ENCODE data around the gene KLF15. TPM values are rescaled to one million over a fixed set of nuclear protein-coding genes. Genes with fewer than 3 reads are reported as not detected.

The KLF15 gene
- polyA plus RNA-seq, 2 donors: 5.0 to 8.2 TPM

DNA sequence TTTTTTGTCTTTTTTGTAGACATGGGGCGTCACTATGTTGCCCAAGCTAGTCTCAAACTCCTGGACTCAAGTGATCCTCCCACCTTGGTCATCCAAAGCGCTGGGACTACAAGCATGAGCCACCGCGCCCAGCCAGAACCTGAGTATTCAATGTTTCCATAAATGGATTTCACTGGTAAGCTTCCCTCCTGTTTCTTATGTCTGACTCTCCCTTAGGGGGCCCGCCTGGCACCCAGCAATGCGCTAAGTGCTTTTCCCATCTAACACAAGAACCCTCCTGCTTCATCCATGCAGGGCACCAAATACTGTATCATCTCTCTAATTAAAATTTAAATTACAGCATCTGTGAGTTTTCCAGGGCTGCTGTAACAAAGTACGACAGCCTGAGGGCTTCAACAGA, 44.9 kb downstream of the KLF15 start:
- H3K27ac ChIP-seq (ENCODE audit: low read depth in 2 of 2, low read length in 1 of 2): no peak overlapping the region
- no peaks in the 10 kb centered on the region for H3K36me3 ChIP-seq (ENCODE audit: control insufficient read depth in 2 of 2, insufficient read depth in 2 of 2, low read length in 1 of 2)
- 96 to 97% methylated on average over 7 of the region's 7 CpGs for WGBS, 2 donors
- H3K27me3 ChIP-seq (ENCODE audit: control insufficient read depth in 1 of 2, insufficient read depth in 2 of 2, low read length in 2 of 2): no peaks in the 10 kb centered on the region
- H3K9me3 ChIP-seq (ENCODE audit: control insufficient read depth in 2 of 2, insufficient read depth in 1 of 2, low read depth in 1 of 2, low read length in 1 of 2): peaks cover 0 to 2% of the 10 kb centered on the region in 2 donors
- H3K4me3 ChIP-seq (ENCODE audit: low read depth in 1 of 2, low read length in 2 of 2): no peak overlapping the region
- no peaks in the 10 kb centered on the region for H3K4me1 ChIP-seq (ENCODE audit: control insufficient read depth in 2 of 2, insufficient read depth in 2 of 2, low read length in 1 of 2)

- no peaks in the 10 kb centered on the region for H3K27me3 ChIP-seq (ENCODE audit: control insufficient read depth in 1 of 2, insufficient read depth in 2 of 2, low read length in 2 of 2)
- 82% methylated on average over 7 of the region's 7 CpGs for WGBS, 2 donors
- no peak overlapping the region for H3K27ac ChIP-seq (ENCODE audit: low read depth in 2 of 2, low read length in 1 of 2)
- H3K4me1 ChIP-seq (ENCODE audit: control insufficient read depth in 2 of 2, insufficient read depth in 2 of 2, low read length in 1 of 2): no peaks in the 10 kb centered on the region
- H3K36me3 ChIP-seq (ENCODE audit: control insufficient read depth in 2 of 2, insufficient read depth in 2 of 2, low read length in 1 of 2): no peaks in the 10 kb centered on the region
- no peak overlapping the region for H3K4me3 ChIP-seq (ENCODE audit: low read depth in 1 of 2, low read length in 2 of 2)
- H3K9me3 ChIP-seq (ENCODE audit: control insufficient read depth in 2 of 2, insufficient read depth in 1 of 2, low read depth in 1 of 2, low read length in 1 of 2): peaks cover 0 to 2% of the 10 kb centered on the region in 2 donors
Measured at GRCh38 chr3:126311338-126311978, 45.8 kb downstream of the KLF15 start.

DNA sequence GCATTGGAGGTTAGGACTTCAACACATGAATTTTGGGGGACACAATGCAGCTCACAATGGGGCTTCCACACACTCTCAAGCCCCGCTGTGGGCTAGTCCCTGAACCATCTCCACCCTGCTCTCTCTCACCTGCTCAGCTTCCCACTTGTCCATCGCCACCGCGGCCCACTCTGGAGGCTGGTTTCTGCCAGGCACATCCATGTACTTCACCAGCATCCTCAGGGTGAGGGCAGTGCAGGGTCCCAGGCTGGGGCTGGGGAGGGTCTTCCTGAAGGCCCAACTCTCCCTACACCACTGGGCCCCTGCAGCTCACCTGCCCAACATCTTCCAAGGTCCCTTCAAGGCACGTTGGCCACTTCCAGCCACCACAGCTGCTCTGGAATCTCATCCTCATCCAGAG, 46.4 kb downstream of the KLF15 start:
- no peaks in the 10 kb centered on the region for H3K4me1 ChIP-seq (ENCODE audit: control insufficient read depth in 2 of 2, insufficient read depth in 2 of 2, low read length in 1 of 2)
- peaks cover 0 to 2% of the 10 kb centered on the region in 2 donors for H3K9me3 ChIP-seq (ENCODE audit: control insufficient read depth in 2 of 2, insufficient read depth in 1 of 2, low read depth in 1 of 2, low read length in 1 of 2)
- no peaks in the 10 kb centered on the region for H3K36me3 ChIP-seq (ENCODE audit: control insufficient read depth in 2 of 2, insufficient read depth in 2 of 2, low read length in 1 of 2)
- H3K4me3 ChIP-seq (ENCODE audit: low read depth in 1 of 2, low read length in 2 of 2): no peak overlapping the region
- 79 to 80% methylated on average over 5 of the region's 5 CpGs for WGBS, 2 donors
- H3K27me3 ChIP-seq (ENCODE audit: control insufficient read depth in 1 of 2, insufficient read depth in 2 of 2, low read length in 2 of 2): no peaks in the 10 kb centered on the region
- H3K27ac ChIP-seq (ENCODE audit: low read depth in 2 of 2, low read length in 1 of 2): no peak overlapping the region

DNA sequence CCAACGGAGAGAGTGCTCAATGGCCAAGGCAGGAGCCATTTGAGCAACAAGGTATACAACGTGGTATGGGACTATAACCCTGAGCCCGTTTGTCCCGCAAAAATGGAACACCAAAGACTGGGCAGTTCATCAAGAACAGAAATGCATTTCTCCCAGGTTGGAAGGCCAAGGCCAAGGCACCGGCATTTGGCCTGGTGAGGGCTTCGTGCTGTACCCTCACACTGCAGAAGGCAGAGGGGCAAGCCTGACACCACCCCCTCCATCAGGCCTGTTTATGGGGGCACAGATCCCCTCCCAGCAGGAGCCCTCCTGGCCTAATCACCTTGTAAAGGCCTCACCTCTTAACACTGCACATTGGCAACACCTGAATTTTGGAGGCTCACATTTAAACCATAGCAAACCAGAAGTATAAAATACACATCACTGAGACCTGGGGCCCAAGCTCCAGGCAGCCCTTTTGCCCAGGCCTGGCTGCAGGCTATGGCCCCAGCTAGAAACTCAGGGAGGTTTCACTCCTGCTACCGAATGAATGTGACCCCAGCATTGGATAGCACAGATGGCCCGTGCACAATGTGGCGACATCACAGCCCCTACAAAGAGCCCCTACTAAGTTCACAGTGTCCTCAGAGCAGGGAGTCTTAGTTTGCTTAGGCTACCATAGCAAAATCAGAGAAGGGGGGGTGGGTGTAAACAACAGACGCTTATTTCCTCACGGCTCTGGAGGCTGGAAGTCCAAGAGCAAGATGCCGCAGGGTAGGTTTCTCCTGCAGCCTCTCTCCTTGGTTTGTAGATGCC, 47.1 kb downstream of the KLF15 start:
- Histone ChIP-seq H3K4me3 (ENCODE audit: low read depth in 1 of 2, low read length in 2 of 2) (no peak overlapping the region), H3K27ac (ENCODE audit: low read depth in 2 of 2, low read length in 1 of 2) (no peak overlapping the region), H3K36me3 (ENCODE audit: control insufficient read depth in 2 of 2, insufficient read depth in 2 of 2, low read length in 1 of 2) (no peaks in the 10 kb centered on the region), H3K4me1 (ENCODE audit: control insufficient read depth in 2 of 2, insufficient read depth in 2 of 2, low read length in 1 of 2) (no peaks in the 10 kb centered on the region), H3K9me3 (ENCODE audit: control insufficient read depth in 2 of 2, insufficient read depth in 1 of 2, low read depth in 1 of 2, low read length in 1 of 2) (peaks cover 0 to 2% of the 10 kb centered on the region in 2 donors), H3K27me3 (ENCODE audit: control insufficient read depth in 1 of 2, insufficient read depth in 2 of 2, low read length in 2 of 2) (no peaks in the 10 kb centered on the region)
- WGBS, 2 donors: 89 to 93% methylated on average over 12 of the region's 12 CpGs

GRCh38 chr3:126309165-126309564, 48.0 kb downstream of the KLF15 start:
- no peaks in the 10 kb centered on the region for H3K4me1 ChIP-seq (ENCODE audit: control insufficient read depth in 2 of 2, insufficient read depth in 2 of 2, low read length in 1 of 2)
- no peak overlapping the region for H3K27ac ChIP-seq (ENCODE audit: low read depth in 2 of 2, low read length in 1 of 2)
- WGBS, 2 donors: 83% methylated on average over 11 of the region's 11 CpGs
- no peaks in the 10 kb centered on the region for H3K27me3 ChIP-seq (ENCODE audit: control insufficient read depth in 1 of 2, insufficient read depth in 2 of 2, low read length in 2 of 2)
- no peak overlapping the region for H3K4me3 ChIP-seq (ENCODE audit: low read depth in 1 of 2, low read length in 2 of 2)
- peaks cover 0 to 2% of the 10 kb centered on the region in 2 donors for H3K9me3 ChIP-seq (ENCODE audit: control insufficient read depth in 2 of 2, insufficient read depth in 1 of 2, low read depth in 1 of 2, low read length in 1 of 2)
- H3K36me3 ChIP-seq (ENCODE audit: control insufficient read depth in 2 of 2, insufficient read depth in 2 of 2, low read length in 1 of 2): no peaks in the 10 kb centered on the region

GRCh38 chr3:126308394-126309125, 48.6 kb downstream of the KLF15 start:
- no peaks in the 10 kb centered on the region for H3K27me3 ChIP-seq (ENCODE audit: control insufficient read depth in 1 of 2, insufficient read depth in 2 of 2, low read length in 2 of 2)
- no peaks in the 10 kb centered on the region for H3K4me1 ChIP-seq (ENCODE audit: control insufficient read depth in 2 of 2, insufficient read depth in 2 of 2, low read length in 1 of 2)
- 92% methylated on average over 24 of the region's 24 CpGs for WGBS, 2 donors
- no peak overlapping the region for H3K4me3 ChIP-seq (ENCODE audit: low read depth in 1 of 2, low read length in 2 of 2)
- H3K27ac ChIP-seq (ENCODE audit: low read depth in 2 of 2, low read length in 1 of 2): no peak overlapping the region
- no peaks in the 10 kb centered on the region for H3K36me3 ChIP-seq (ENCODE audit: control insufficient read depth in 2 of 2, insufficient read depth in 2 of 2, low read length in 1 of 2)
- peaks cover 0 to 2% of the 10 kb centered on the region in 2 donors for H3K9me3 ChIP-seq (ENCODE audit: control insufficient read depth in 2 of 2, insufficient read depth in 1 of 2, low read depth in 1 of 2, low read length in 1 of 2)

DNA sequence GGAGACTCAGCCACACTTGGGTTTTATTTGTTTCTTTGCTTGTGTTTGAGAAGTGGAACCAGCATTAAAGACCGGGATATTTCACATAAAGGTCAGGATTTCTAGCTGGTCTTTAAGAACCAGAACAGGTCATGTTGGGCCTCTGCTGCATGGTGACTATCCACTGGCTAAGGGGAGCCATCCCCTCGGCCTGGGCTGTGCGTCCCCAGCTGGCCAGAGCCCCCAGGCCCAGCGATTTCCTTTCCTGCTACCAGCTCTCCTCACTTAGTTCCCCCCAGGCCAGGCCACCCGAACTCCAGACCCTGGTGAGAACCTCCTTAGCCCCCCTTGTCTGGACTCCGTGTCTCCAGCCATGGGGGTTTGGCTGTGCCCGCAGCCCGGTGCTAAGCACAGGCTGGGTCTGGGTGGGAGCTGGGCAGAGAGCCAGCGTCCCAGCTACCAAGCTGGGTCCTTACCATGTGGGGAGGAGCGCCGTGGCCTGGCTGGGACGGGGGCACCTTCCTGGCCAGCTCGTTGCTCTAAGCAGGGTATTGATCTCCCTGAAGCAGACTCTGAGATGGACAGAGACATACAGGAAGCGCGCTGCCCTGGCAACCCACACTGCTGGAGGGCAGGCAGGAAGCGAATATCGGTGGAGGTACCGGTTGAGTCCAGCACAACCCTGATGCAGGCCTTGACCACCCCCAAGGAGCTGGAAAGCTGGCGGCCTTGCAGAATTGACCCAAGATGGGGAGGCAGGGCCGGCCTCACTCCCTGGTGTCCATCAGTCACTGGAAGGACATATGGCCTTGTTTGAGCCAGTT, 49.4 kb downstream of the KLF15 start:
- no peak overlapping the region for H3K4me3 ChIP-seq (ENCODE audit: low read depth in 1 of 2, low read length in 2 of 2)
- 91 to 92% methylated on average over 20 of the region's 20 CpGs for WGBS, 2 donors
- no peaks in the 10 kb centered on the region for H3K4me1 ChIP-seq (ENCODE audit: control insufficient read depth in 2 of 2, insufficient read depth in 2 of 2, low read length in 1 of 2)

GRCh38 chr3:126306888-126307482, 50.2 kb downstream of the KLF15 start:
- H3K27me3 ChIP-seq (ENCODE audit: control insufficient read depth in 1 of 2, insufficient read depth in 2 of 2, low read length in 2 of 2): no peaks in the 10 kb centered on the region
- 88% methylated on average over 8 of the region's 8 CpGs for WGBS, 2 donors
- no peak overlapping the region for H3K27ac ChIP-seq (ENCODE audit: low read depth in 2 of 2, low read length in 1 of 2)
- no peaks in the 10 kb centered on the region for H3K4me1 ChIP-seq (ENCODE audit: control insufficient read depth in 2 of 2, insufficient read depth in 2 of 2, low read length in 1 of 2)
- peaks cover 0 to 2% of the 10 kb centered on the region in 2 donors for H3K9me3 ChIP-seq (ENCODE audit: control insufficient read depth in 2 of 2, insufficient read depth in 1 of 2, low read depth in 1 of 2, low read length in 1 of 2)
- no peaks in the 10 kb centered on the region for H3K36me3 ChIP-seq (ENCODE audit: control insufficient read depth in 2 of 2, insufficient read depth in 2 of 2, low read length in 1 of 2)
- H3K4me3 ChIP-seq (ENCODE audit: low read depth in 1 of 2, low read length in 2 of 2): no peak overlapping the region

More for the DNA sequence above, 49.4 kb downstream of the KLF15 start:
- H3K9me3 ChIP-seq (ENCODE audit: control insufficient read depth in 2 of 2, insufficient read depth in 1 of 2, low read depth in 1 of 2, low read length in 1 of 2): peaks cover 0 to 2% of the 10 kb centered on the region in 2 donors
- H3K27ac ChIP-seq (ENCODE audit: low read depth in 2 of 2, low read length in 1 of 2): no peak overlapping the region
- H3K36me3 ChIP-seq (ENCODE audit: control insufficient read depth in 2 of 2, insufficient read depth in 2 of 2, low read length in 1 of 2): no peaks in the 10 kb centered on the region
- no peaks in the 10 kb centered on the region for H3K27me3 ChIP-seq (ENCODE audit: control insufficient read depth in 1 of 2, insufficient read depth in 2 of 2, low read length in 2 of 2)

- 80 to 83% methylated on average over 7 of the region's 7 CpGs for WGBS, 2 donors
- Histone ChIP-seq H3K4me1 (ENCODE audit: control insufficient read depth in 2 of 2, insufficient read depth in 2 of 2, low read length in 1 of 2) (no peaks in the 10 kb centered on the region), H3K9me3 (ENCODE audit: control insufficient read depth in 2 of 2, insufficient read depth in 1 of 2, low read depth in 1 of 2, low read length in 1 of 2) (peaks cover 0 to 2% of the 10 kb centered on the region in 2 donors), H3K27ac (ENCODE audit: low read depth in 2 of 2, low read length in 1 of 2) (no peak overlapping the region), H3K4me3 (ENCODE audit: low read depth in 1 of 2, low read length in 2 of 2) (no peak overlapping the region), H3K36me3 (ENCODE audit: control insufficient read depth in 2 of 2, insufficient read depth in 2 of 2, low read length in 1 of 2) (no peaks in the 10 kb centered on the region), H3K27me3 (ENCODE audit: control insufficient read depth in 1 of 2, insufficient read depth in 2 of 2, low read length in 2 of 2) (no peaks in the 10 kb centered on the region)
Measured at GRCh38 chr3:126306397-126306796, 50.8 kb downstream of the KLF15 start.
